Progenitor cell of endocrine pancreas (in vitro differentiated cells): ENCODE measurements around the gene NPEPL1. TPM values are rescaled to one million over a fixed set of nuclear protein-coding genes. Genes with fewer than 3 reads are reported as not detected.
"Not testable (repeated sequence)": the region's sequence is repeated elsewhere in the genome, so short reads cannot be mapped to it uniquely, and the experiment has no call there.

Experiments used
- DNase-seq: peaks from one replicate; pipeline ENCODE4 v3.0.0; 2021; ENCODE audit warnings: low spot score; ENCODE audit not compliant: unreplicated experiment
- H3K27ac Mint-ChIP-seq: 2 replicates; pipeline ENCODE4 v1.8.0; 2021; ENCODE audit warnings: mild to moderate bottlenecking, moderate library complexity, mixed read lengths
- H3K27me3 Mint-ChIP-seq: 2 replicates; pipeline ENCODE4 v1.8.0; 2021; ENCODE audit warnings: mixed read lengths
- H3K36me3 Mint-ChIP-seq: 2 replicates; pipeline ENCODE4 v1.8.0; 2022; ENCODE audit warnings: mixed read lengths; ENCODE audit not compliant: insufficient read depth
- H3K4me1 Mint-ChIP-seq: 2 replicates; pipeline ENCODE4 v1.8.0; 2021; ENCODE audit warnings: low read depth, mixed read lengths
- H3K4me3 Mint-ChIP-seq: 2 replicates; pipeline ENCODE4 v1.8.0; 2021; ENCODE audit warnings: low read depth, mild to moderate bottlenecking, moderate library complexity, mixed read lengths
- H3K9me3 Mint-ChIP-seq: 2 replicates; pipeline ENCODE4 v1.8.0; 2021; ENCODE audit warnings: low read depth, mixed read lengths
- CTCF ChIP-seq: fragments of 200-600 bp; sonication (generic); IDR thresholded peaks from one replicate; pipeline ENCODE4 v1.5.0; 2021; ENCODE audit warnings: antibody characterized with exemption, mild to moderate bottlenecking; ENCODE audit not compliant: unreplicated experiment
- total RNA-seq: library from RNA; stranded (reverse); gene quantifications from 2 replicates; pipeline ENCODE4 v1.2.1, GENCODE V29; 2021

Gene NPEPL1
- total RNA-seq, 1 donor from 2014 or later, result 55.4 TPM

- H3K27ac Mint-ChIP-seq, result no peak overlapping the region
- H3K4me1 Mint-ChIP-seq, result no peaks in the 10 kb centered on the region
- no peak for DNase-seq
- H3K36me3 Mint-ChIP-seq, result no peaks in the 10 kb centered on the region
- H3K4me3 Mint-ChIP-seq, result no peak overlapping the region
- H3K27me3 Mint-ChIP-seq, result peaks cover 46% of the 10 kb centered on the region
- TF ChIP-seq CTCF, result no peak
- H3K9me3 Mint-ChIP-seq, result no peaks in the 10 kb centered on the region
Measured at GRCh38 chr20:58748618-58749017, 56.0 kb downstream of the NPEPL1 start.

GRCh38 chr20:58749098-58749769, 56.6 kb downstream of the NPEPL1 start:
- H3K27ac Mint-ChIP-seq, result no peak overlapping the region

GRCh38 chr20:58749979-58750378, 57.4 kb downstream of the NPEPL1 start:
- H3K4me3 Mint-ChIP-seq, result no peak overlapping the region
- H3K27ac Mint-ChIP-seq, result no peak overlapping the region
- H3K4me1 Mint-ChIP-seq, result no peaks in the 10 kb centered on the region
- peaks cover 49% of the 10 kb centered on the region for H3K27me3 Mint-ChIP-seq
- no peak for TF ChIP-seq CTCF
- no peaks in the 10 kb centered on the region for H3K9me3 Mint-ChIP-seq
- no peak for DNase-seq
- H3K36me3 Mint-ChIP-seq, result no peaks in the 10 kb centered on the region

More at GRCh38 chr20:58749098-58749769, 56.6 kb downstream of the NPEPL1 start:
- Mint-ChIP-seq H3K36me3 (no peaks in the 10 kb centered on the region), H3K4me1 (no peaks in the 10 kb centered on the region), H3K9me3 (no peaks in the 10 kb centered on the region), H3K4me3 (no peak overlapping the region), H3K27me3 (peaks cover 49% of the 10 kb centered on the region)
- DNase-seq, result no peak
- no peak for TF ChIP-seq CTCF

- not testable (repeated sequence) for H3K4me3 Mint-ChIP-seq, H3K27ac Mint-ChIP-seq, H3K4me1 Mint-ChIP-seq, H3K9me3 Mint-ChIP-seq, DNase-seq, H3K36me3 Mint-ChIP-seq
- peaks cover 53% of the 10 kb centered on the region for H3K27me3 Mint-ChIP-seq
Measured at GRCh38 chr20:58750706-58751105, 58.1 kb downstream of the NPEPL1 start.

GRCh38 chr20:58751979-58752378, 59.4 kb downstream of the NPEPL1 start:
- Mint-ChIP-seq H3K9me3 (no peaks in the 10 kb centered on the region), H3K4me1 (no peaks in the 10 kb centered on the region), H3K36me3 (no peaks in the 10 kb centered on the region), H3K4me3 (no peak overlapping the region), H3K27ac (no peak overlapping the region), H3K27me3 (peaks cover 40% of the 10 kb centered on the region)
- no peak for TF ChIP-seq CTCF
- DNase-seq, result no peak

GRCh38 chr20:58752565-58752964, 60.0 kb downstream of the NPEPL1 start:
- no peak for DNase-seq
- no peaks in the 10 kb centered on the region for H3K4me1 Mint-ChIP-seq
- H3K36me3 Mint-ChIP-seq, result no peaks in the 10 kb centered on the region
- H3K9me3 Mint-ChIP-seq, result no peaks in the 10 kb centered on the region
- H3K27ac Mint-ChIP-seq, result no peak overlapping the region
- no peak overlapping the region for H3K4me3 Mint-ChIP-seq
- peaks cover 37% of the 10 kb centered on the region for H3K27me3 Mint-ChIP-seq
- no peak for TF ChIP-seq CTCF
